Inflammatory macrophage (primary cell): ENCODE data around the gene SLAMF8.

Source experiments
- DNase-seq, 2 donors: peaks; one replicate each; pipeline ENCODE4 v3.0.0-alpha.2; 2020 to 2022

The SLAMF8 gene

GRCh38 chr1:159873530-159874143 lies 47.0 kb downstream of the SLAMF8 start:
- peak in 1 of 2 donors; percentile 26 for DNase-seq

- DNase-seq: no peak
Observed at GRCh38 chr1:159877695-159878444, 51.2 kb downstream of the SLAMF8 start.

DNA sequence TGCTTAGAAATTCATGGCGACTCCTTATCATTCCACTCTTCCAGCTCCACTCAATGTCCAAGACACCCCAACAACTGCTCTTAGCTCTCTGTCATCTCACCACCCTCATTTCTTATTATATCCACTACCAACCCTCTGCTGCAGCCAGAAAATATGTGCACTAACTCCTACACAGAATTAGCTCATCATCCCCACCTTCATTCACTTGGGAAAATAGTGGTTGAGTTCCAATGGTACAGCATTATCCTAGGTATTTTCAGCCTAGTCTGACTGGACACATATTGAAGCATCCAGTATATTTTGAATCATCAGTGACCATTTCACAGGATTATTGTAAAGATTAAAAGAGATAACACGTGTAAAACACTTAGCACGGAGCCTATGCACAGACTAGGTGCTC lies 52.5 kb downstream of the SLAMF8 start:
- DNase-seq: no peak

- DNase-seq: peak; percentile 81 to 87
Observed at GRCh38 chr1:159879977-159880376, 53.3 kb downstream of the SLAMF8 start.

GRCh38 chr1:159880430-159880829 lies 53.8 kb downstream of the SLAMF8 start:
- peak; percentile 24 to 26 for DNase-seq

GRCh38 chr1:159881622-159882526 lies 55.2 kb downstream of the SLAMF8 start:
- DNase-seq: peak; percentile 54 to 76

- DNase-seq: peak; percentile 43 to 49
Observed at GRCh38 chr1:159882527-159882862, 55.8 kb downstream of the SLAMF8 start.

DNA sequence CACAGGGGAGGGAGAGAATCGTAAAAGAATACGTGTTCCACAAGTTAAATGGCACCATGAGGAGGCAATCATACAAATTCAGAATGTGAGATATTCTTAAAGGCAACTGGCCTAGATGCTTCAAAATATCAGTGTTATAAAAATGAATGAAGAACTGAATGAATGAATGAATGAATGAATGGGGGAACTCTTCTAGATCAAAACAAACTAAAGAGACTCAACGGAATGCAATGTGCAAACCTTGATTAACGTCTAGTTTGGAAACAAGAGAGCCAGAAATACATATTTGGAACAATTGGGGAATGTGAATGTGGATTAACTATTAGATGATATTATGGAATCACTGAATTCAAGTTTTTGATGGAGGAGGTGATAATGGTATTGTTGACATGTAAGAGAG lies 56.5 kb downstream of the SLAMF8 start:
- DNase-seq: no peak

- no peak for DNase-seq
Observed at GRCh38 chr1:159884296-159884695, 57.6 kb downstream of the SLAMF8 start.
